ENCODE results near the gene NR1D1.

NR1D1 gene

DNA sequence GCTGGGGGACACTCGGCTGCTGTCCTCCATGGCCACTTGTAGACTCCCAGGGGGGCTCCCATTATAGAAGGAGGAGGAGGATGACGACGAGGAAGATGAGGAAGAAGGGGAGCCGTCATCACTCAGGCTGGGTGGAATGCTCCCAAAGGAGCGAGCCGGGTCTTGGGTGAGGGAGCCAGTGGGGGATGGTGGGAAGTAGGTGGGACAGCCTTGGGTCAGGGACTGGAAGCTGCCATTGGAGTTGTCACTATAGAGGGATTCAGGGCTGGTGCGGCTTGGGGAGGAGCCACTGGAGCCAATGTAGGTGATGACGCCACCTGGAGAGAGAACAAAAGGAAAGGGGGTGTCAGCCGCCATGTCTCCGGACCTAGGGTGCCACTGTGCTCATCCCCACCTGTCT is 3.3 kb downstream of the NR1D1 start:
- no peak for DNase-seq

DNA sequence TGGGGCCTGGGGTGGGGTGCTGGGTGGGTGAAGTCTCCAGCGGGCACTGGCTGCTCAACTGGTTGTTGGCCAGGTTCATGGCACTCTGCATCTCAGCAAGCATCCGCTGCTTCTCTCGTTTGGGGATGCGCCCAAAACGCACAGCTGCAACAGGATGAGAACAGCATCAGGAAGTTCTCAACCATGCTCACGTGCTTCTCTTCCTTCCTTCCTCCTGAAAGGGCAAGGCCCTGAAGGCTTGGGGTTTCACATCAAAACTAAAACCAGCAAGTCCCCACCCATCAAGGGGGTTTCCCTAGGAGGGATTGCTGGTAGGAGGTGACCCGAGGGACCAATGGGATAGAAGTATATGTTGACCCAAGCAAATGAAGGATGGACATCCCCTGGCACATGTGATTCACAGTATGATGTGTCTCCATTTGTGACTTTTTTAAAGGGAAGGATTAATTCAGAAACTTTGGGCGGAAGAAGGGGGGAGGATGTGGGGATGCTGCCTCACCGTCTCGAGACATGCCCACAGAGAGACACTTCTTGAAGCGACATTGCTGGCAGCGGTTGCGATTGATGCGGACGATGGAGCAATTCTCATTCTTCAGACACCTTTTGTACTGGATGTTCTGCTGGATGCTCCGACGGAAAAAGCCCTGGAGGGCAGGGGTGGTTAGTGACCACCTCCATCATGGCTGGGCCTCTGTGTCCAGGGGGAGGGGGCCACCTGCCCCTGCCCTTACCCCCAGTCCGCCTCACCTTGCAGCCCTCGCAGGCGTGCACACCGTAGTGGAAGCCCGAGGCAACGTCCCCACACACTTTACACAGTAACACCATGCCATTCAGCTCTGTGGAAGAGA is 4.2 kb downstream of the NR1D1 start:
- DNase-seq = no peak

DNA sequence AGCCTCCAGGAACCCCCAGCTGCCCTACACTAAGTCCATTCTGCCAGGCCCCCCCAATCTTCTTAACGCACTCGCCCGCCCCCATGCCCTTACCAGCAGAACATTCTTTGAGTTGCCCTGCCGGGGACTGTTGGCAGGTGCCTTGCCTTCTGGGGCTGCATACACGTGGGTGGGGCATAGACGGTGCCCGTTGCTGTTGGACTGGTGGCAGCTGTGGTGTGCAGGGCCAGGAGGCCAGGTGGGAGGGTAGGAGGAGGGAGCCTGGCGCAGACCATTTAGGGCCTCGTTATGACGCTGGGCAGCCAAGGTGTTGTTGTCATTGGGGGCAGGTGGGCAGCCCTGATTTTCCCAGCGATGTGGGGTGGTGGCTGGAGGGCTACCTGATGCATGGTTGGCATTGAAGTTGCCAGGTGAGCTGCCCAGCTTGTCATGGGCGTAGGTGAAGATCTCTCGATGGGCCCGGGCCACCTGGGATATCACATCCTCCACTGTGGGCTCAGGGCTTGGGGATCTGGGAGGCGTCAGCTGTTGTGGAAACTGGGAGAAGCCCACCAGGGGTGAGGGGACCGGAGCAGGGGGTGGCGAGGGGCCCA is 4.9 kb downstream of the NR1D1 start:
- no peak for DNase-seq

DNA sequence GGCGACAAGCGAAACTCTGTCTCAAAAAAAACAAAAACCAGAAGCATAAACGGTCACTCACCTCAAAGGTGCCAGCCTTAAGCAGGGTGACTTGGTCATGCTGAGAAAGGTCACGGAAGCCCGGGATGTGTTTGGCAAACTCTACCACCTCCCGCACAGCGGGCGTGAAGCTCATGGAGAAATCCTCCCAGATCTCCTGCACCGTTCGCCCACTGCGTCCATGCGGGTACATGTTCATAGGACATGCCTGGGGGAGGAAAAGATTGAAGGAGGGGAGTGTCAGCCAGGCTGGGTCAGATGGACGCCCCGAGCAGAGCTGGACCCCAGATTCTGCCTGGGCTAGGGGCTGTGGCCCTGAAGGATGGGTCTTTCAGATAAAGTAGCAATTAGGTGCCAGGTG is 5.5 kb downstream of the NR1D1 start:
- no peak for DNase-seq

DNA sequence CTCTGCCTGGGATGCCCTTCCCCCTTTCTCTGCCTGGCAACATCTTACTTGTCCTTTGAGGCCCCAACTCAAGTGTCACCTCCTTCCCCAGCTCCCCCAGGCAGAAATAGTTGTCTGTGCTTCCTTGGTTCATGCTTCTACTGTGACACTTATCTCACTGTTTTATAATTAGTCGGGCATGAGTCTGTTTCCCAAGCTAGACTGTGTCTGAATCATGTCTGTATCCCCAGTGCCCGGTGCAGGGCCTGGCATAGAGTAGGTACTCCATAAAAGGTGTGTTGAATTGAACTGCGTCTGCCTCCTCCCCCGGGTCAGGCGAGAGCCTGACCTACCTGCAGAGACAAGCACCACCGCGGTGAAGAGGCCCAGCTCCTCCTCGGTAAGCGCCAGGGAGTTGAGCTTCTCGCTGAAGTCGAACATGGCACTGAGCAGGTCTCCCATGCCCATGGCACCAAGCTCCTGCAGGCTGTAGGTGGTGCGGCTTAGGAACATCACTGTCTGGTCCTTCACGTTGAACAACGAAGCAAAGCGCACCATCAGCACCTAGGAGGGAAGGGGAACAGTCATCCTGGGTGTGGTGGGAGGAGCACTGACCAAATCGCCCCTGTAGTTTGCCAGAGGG is 6.7 kb downstream of the NR1D1 start:
- DNase-seq = no peak

DNA sequence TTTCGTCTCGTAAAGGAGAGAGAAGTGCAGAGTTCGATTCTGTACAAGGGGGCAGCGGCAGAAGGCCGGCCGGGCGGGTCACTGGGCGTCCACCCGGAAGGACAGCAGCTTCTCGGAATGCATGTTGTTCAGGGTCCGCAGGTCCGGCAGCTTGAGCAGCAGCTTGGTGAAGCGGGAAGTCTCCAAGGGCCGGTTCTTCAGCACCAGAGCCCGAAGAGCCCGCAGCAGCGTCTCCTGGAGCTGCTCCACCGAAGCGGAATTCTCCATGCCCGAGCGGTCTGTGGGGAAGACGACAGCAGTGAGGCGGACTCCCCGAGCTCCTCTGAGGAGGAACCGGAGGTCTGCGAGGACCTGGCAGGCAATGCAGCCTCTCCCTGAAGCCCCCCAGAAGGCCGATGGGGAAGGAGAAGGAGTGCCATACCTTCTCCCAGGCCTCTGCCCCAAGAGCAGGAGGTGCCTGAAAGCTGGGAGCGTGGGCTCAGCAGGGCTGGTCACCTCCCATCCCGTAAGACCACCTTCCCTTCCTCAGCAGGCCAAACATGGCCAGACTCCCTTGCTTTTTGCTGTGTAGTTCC is 7.3 kb downstream of the NR1D1 start:
- peak; percentile 38 for DNase-seq

DNA sequence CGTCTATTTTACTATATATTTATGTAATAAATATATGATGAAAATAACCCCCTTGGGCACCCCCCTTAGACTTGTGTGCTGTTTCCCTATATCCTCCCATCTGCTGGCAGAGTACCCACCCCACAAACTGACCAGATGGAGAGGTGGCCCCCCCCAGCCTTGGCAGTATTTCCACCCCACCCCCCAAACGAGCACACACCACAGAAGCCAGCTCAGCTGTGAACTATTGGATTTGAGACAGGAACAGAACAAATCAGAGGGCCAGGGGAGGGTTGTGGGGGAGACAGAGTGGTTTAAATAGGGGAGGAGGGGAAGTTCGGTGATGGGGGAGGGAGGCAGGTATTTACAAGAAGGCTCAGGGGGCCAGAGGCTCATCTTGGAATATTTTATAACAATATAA is 7.8 kb downstream of the NR1D1 start:
- DNase-seq = no peak

DNA sequence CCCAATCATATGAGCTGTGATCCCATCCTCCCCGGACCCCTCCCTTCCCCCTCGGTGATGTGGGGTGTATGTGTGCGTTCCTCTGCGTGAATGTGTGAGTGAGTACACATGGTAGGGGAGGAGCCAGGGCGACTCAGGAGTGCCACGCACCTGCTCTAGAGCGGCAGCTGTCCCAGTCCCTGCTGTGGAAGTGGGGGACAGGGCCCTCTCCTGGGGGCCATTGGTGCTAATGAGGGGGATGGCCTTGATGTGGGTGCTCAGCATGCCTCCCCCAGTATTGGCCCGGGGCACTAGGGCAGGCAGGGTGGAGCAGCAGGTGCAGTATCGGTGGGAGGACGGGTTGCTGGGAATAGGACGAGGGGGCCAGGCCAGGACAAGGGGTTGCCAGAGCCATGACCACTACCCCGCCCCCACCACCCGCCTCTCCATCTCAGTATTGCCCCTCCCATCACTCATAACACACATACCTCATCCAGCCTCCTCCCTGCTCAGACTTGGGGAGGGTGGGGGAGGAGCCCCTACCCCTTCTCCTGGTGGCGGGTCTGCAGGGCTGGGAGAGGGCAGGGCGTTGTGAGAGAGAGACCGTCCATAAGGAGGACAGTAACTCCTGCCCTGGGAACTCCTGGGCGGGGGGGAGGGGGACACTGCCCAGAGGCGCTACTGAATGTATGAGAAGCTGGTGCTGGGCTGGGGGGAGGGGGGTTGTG is 8.5 kb downstream of the NR1D1 start:
- DNase-seq = no peak

DNA sequence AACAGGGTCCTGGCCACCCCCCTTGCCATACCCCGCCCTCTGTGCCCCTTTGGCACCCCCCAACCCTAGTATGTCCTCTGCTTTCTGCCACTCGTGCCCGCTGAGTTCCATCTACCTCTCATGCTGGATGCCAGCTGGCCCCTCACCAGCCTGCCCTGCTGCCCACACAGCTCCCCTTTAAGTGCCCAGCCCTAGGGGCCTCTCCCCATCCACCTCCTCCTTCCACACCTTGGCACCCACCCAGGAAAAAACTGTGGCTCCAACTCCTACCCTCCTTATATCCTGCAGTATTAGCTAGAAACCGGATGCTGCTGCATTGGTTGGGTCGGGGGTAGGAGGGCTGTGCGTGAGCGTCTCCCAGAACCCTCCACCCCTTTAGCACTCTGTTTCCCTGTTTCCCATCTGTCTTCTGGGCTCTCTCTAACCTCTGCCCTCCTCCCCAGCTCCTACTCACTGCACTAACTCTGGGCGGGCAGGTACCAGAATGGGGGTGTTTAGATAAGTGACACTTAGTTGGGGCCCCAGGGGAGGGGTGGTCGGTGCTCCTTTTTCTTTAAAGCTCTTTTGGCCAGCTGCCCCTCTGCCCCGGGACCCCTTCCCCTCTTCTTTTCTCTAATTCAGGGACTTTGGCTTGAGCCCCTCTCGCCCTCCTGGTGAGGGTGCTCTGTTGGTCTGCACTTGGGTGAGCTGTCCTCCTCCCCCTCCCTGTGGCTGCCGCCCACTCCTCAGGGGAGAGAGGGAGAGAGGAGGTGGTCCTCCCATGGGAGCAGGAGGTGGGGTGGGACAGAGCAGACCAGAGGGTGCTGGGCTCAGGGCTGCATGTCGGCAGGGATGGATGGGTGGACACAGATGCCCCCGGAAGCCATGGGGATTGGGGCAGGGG is 9.9 kb downstream of the NR1D1 start:
- no peak for DNase-seq

DNA sequence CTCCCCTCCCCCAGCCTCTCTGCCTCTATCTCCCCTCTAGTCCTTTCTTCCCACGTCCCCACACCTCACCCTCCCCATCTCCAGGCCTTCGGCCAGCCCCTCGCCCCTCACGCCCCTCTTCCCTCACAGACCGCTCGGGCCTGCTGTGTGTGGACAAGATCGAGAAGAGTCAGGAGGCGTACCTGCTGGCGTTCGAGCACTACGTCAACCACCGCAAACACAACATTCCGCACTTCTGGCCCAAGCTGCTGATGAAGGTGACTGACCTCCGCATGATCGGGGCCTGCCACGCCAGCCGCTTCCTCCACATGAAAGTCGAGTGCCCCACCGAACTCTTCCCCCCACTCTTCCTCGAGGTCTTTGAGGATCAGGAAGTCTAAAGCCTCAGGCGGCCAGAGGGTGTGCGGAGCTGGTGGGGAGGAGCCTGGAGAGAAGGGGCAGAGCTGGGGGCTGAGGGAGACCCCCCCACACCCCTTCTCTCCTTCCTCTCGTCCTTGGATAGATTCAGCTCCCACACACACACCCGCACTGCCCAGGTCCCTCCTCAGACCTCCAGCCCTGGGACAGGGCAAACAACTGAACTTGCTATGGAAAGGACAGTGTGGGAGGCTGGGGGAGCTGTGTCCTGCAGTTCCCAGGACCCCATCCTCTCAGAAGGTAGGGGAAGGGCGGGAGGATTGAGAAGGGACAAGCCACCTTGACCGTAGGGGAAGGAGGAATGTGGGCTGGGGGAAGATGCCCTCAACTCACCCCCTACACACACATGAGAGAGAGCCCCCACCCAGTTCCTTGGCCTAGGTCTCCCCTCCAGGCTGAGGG is 11.1 kb downstream of the NR1D1 start:
- peak; percentile 56 for DNase-seq

DNA sequence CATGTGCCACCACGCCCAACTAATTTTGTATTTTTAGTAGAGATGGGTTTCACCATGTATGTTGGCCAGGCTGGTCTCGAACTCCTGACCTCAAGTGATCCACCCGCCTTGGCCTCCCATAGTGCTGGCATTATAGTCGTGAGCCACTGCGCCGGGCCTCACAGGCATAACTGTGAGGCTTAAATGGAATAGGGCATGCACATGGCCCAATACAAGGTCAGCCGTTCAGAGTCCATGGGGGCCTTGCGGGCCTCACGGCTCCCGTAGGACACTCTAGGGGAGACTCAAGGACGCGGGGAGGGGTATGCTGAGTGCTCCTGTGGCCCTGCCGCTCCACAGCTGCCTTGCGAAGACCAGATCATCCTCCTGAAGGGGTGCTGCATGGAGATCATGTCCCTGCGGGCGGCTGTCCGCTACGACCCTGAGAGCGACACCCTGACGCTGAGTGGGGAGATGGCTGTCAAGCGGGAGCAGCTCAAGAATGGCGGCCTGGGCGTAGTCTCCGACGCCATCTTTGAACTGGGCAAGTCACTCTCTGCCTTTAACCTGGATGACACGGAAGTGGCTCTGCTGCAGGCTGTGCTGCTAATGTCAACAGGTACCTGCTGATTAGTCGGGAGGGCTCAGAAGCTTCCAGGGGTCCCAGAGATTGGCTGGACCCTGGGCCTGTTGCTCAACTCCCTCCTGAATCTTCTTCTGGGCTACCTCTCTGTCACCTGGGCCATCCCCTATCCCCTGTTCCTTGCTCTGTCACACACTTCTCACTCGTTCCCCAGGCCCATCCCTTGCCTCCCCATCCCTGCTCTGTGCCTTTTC is 12.3 kb downstream of the NR1D1 start:
- DNase-seq = no peak

DNA sequence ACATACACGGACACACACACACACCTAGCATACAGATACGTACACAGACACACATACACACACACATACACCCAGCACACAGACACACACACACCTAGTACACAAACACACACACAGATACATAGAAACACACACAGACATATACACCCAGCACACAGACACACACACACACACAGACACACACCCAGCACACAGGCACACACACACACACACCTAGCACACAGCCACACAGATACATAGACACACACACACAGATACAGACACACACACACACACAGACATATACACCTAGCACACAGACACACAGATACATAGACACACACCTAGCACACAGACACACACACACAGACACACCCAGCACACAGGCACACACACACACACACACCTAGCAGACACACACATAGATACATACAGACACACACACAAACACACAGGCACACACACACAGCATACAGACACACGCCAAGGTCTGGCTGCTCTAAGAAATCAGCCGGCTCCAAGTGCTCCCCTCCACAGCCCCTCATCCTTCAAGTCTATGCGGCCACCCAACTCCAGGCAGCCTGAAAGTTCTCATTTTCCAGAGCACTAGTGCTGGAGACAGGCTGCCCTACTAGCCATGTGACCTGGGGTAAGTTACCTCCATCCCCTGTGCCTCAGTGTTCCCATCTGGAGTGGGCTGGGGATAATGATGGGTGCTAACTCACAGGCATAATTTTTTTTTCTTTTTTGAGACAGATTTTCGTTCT is 13.2 kb downstream of the NR1D1 start:
- no peak for DNase-seq

DNA sequence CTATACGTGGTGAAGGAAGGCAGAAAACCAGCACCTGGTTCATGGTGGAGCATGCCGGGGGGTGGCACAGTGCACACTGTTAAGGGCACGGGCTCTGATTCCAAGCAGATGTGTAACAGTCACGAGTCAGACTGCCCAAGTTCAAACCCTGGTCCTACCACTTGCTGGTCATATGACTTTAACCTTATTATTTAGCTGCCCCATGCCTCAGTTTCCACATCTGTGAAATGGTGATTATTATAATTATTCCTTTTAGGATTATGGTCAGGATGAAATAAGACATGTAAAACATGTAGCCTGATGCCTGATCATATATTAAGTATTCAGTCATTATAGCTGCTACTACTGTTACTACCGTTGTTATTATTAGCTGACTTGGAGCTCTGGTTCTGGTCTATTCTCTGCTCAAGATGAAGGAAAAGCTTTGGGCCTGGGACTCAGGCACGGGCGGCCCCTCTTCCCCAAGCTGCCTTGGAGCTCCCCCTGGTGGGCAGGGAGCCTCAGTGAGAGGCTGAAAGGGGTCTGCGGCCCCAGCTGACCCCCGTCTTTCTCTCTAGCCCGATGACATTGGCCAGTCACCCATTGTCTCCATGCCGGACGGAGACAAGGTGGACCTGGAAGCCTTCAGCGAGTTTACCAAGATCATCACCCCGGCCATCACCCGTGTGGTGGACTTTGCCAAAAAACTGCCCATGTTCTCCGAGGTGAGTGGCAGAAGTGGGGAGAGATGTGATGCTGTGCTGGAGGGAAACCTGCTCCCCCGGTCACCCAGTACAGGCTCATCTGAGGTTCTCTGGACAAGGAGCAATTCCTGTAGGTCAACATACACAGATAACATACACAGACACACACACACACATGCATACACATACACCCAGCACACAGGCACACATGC is 14.0 kb downstream of the NR1D1 start:
- no peak for DNase-seq

DNA sequence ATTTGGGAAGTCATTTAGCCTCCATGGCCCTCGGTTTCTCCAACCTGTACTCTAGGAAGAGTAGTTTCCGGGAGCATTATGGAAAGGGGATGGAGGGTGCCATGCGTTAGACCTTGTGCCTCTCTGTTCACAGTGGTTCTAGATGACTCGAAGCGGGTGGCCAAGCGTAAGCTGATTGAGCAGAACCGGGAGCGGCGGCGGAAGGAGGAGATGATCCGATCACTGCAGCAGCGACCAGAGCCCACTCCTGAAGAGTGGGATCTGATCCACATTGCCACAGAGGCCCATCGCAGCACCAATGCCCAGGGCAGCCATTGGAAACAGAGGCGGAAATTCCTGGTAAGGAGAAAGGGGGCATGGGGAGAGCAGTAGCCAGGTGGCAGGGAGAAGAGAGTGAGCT is 15.9 kb downstream of the NR1D1 start:
- DNase-seq = no peak

DNA sequence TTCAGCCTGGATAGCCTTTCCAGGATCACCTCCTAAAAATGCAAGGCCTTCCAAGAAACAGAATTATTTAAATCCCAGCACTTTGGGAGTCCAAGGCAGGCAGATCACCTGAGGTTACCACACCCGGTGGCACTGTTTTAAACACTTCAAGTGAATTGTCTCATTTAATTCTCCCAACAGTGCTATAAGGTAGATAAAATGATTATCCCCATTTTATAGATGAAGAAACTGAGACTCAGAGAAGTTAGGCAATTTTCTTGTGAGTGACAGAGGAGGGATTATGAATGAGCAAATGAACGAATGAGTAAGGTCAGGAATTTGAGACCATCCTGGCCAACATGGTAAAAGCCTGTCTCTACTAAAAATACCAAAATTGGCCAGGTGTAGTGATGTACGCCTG is 20.8 kb downstream of the NR1D1 start:
- no peak for DNase-seq

DNA sequence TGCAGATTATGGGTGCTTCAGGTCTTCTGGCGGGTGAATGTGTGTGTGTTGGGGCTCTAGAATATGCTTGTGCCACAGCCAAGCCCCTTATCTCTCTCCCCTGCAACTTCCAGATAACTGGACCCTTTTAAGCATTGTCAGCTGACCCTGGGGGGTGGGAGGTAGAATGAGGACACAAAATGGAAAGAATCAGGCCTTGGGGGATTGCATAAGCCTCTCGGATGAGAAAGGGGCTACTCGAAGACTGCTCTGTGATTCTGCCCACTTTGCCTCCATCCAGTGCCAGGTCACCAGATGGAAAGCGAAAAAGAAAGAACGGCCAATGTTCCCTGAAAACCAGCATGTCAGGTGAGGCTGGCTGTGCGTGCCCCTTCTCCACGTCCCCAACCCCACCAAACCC is 23.8 kb downstream of the NR1D1 start:
- DNase-seq = no peak

DNA sequence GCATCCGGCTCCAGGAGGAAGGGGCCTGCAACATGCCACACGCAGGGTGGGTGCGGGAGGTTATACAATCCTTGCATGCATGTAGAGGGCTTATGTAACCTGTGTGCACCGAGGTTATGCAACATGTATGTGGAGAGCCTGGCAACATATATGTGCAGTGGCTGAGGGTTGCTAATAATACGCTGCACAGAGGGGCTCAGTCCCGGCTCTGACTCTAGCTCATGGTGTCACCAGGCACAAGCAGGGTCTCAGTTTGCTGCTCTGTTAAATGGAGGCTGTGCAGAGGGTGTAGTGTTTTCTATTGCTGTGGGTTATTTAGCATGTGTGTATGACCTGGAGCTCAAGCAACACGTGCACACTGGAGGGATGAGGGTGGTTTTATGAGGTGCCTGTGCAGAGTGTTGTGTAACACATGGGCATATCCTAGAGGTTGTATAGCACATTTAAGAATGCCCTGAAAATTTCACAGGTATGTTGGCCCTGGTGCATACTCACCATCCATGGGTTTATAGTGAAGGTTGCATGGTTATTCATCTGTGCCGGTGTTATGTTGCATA is 24.4 kb downstream of the NR1D1 start:
- DNase-seq = no peak

All from right kidney (tissue), 1 donor.